Osteocyte (in vitro differentiated cells): ENCODE data around the gene PCDH17. TPM values are rescaled to one million over a fixed set of nuclear protein-coding genes. Genes with fewer than 3 reads are reported as not detected.

Experiments used
- DNase-seq: peaks from one replicate; pipeline ENCODE4 v3.0.0; 2021; ENCODE audit warnings: mixed read lengths; ENCODE audit not compliant: unreplicated experiment; ENCODE audit errors: extremely low spot score
- H3K27ac Mint-ChIP-seq: one replicate; pipeline ENCODE4 v1.8.0; 2021; ENCODE audit warnings: mild to moderate bottlenecking, mixed read lengths; ENCODE audit not compliant: unreplicated experiment
- H3K27me3 Mint-ChIP-seq: one replicate; pipeline ENCODE4 v1.8.0; 2021; ENCODE audit warnings: mixed read lengths; ENCODE audit not compliant: unreplicated experiment
- H3K36me3 Mint-ChIP-seq: one replicate; pipeline ENCODE4 v1.8.0; 2021; ENCODE audit warnings: mixed read lengths; ENCODE audit not compliant: unreplicated experiment
- H3K4me1 Mint-ChIP-seq: one replicate; pipeline ENCODE4 v1.8.0; 2021; ENCODE audit warnings: mixed read lengths; ENCODE audit not compliant: unreplicated experiment
- H3K4me3 Mint-ChIP-seq: one replicate; pipeline ENCODE4 v1.8.0; 2021; ENCODE audit warnings: mild to moderate bottlenecking, moderate library complexity, mixed read lengths; ENCODE audit not compliant: unreplicated experiment
- H3K9me3 Mint-ChIP-seq: one replicate; pipeline ENCODE4 v1.8.0; 2021; ENCODE audit warnings: mixed read lengths; ENCODE audit not compliant: unreplicated experiment
- total RNA-seq: library from RNA; stranded (reverse); gene quantifications from 2 replicates; pipeline ENCODE4 v1.2.1, GENCODE V29; 2021
- TF ChIP-seq, protein P1 (sequence below): fragments of 200-600 bp; sonication (generic); IDR thresholded peaks from 2 replicates; pipeline ENCODE4 v1.5.0; 2021; ENCODE audit warnings: antibody characterized with exemption, mild to moderate bottlenecking, moderate library complexity

The PCDH17 gene
- total RNA-seq, 1 donor from 2014 or later = 0.62 TPM

- no peak for DNase-seq
- TF ChIP-seq, protein P1, sequence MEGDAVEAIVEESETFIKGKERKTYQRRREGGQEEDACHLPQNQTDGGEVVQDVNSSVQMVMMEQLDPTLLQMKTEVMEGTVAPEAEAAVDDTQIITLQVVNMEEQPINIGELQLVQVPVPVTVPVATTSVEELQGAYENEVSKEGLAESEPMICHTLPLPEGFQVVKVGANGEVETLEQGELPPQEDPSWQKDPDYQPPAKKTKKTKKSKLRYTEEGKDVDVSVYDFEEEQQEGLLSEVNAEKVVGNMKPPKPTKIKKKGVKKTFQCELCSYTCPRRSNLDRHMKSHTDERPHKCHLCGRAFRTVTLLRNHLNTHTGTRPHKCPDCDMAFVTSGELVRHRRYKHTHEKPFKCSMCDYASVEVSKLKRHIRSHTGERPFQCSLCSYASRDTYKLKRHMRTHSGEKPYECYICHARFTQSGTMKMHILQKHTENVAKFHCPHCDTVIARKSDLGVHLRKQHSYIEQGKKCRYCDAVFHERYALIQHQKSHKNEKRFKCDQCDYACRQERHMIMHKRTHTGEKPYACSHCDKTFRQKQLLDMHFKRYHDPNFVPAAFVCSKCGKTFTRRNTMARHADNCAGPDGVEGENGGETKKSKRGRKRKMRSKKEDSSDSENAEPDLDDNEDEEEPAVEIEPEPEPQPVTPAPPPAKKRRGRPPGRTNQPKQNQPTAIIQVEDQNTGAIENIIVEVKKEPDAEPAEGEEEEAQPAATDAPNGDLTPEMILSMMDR = no peak
- H3K9me3 Mint-ChIP-seq = peaks cover 9% of the 10 kb centered on the region
- H3K36me3 Mint-ChIP-seq = no peaks in the 10 kb centered on the region
- H3K27me3 Mint-ChIP-seq = no peaks in the 10 kb centered on the region
- H3K4me1 Mint-ChIP-seq = no peaks in the 10 kb centered on the region
- H3K4me3 Mint-ChIP-seq = no peak overlapping the region
- H3K27ac Mint-ChIP-seq = no peak overlapping the region
Measured at GRCh38 chr13:57748096-57748495, 116.6 kb downstream of the PCDH17 start.

- no peaks in the 10 kb centered on the region for H3K27me3 Mint-ChIP-seq
- H3K4me3 Mint-ChIP-seq = no peak overlapping the region
- H3K36me3 Mint-ChIP-seq = no peaks in the 10 kb centered on the region
- DNase-seq = no peak
- H3K4me1 Mint-ChIP-seq = no peaks in the 10 kb centered on the region
- H3K9me3 Mint-ChIP-seq = no peaks in the 10 kb centered on the region
- TF ChIP-seq, protein P1 = no peak
- no peak overlapping the region for H3K27ac Mint-ChIP-seq
Measured at GRCh38 chr13:57760951-57761350, 129.4 kb downstream of the PCDH17 start.

DNA sequence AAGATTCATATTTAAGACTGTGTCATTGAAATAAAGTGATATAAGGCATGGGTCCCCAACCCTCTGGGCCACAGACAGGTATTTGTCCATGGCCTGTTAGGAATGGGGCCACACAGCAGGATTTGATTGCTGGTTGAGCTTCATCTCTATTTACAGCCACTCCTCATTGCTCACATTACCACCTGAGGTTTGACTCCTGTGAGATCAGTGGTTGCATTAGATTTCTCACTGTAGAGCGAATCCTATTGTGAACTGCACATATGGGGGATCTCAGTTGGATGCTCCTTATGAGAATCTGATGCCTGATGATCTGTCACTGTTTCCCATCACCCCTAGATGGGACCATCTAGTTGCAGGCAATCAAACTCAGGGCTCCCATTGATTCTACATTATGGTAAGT, 132.1 kb downstream of the PCDH17 start:
- Mint-ChIP-seq H3K27ac (no peak overlapping the region), H3K4me1 (no peaks in the 10 kb centered on the region), H3K9me3 (no peaks in the 10 kb centered on the region), H3K36me3 (no peaks in the 10 kb centered on the region), H3K4me3 (no peak overlapping the region), H3K27me3 (no peaks in the 10 kb centered on the region)
- DNase-seq = no peak
- TF ChIP-seq, protein P1 = no peak
